Measurements from ENCODE around the gene XCL2.
"Not testable (repeated sequence)": the region's sequence is repeated elsewhere in the genome, so short reads cannot be mapped to it uniquely, and the experiment has no call there.

Gene XCL2

DNA sequence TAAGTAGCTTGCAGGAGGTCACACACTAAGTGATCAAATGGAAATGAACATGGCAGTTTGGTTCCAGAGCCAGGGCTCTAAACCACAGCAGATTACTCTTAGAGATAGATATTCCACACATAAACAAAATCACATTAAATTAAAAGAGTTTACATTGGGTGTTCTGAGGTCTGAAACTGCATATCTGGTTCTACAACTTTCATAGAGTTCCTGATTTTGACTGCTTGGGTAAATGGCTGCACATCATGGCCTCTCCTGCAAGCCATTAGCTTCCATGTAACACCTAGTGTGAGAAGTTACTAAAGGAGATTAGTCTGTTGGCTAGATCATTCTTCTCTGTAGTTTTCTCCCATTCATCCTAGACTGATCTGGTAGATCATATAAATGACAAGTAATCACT, 12.8 kb upstream of the XCL2 start:
- DNase-seq (ENCODE audit: low spot score) = no peak

DNA sequence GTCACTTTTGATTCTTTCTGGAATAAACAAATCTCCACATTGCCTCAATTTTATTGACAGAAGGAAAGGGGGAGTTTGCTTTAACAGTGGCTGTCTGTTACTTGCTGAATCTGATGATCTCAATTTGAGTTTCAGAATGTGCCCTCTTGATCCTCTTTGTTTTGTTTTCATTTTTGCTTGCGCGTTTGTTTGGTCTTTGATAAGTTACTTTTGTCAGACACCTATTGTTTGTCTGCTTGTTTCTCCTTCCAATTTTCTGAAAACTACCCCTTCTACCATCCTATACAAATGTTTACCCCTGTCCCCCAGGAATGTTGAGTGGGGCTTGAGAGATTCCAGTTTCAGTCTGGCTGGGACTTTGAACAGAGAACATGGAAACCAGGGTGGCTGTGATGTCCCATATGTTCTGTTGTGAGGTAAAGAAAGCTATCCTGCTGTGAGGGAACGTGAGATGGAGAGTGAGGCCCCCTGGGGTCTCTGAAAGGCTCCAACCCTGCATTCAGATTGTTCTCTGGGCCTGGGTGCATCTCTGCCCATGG, 11.8 kb upstream of the XCL2 start:
- no peak for DNase-seq (ENCODE audit: low spot score)

DNA sequence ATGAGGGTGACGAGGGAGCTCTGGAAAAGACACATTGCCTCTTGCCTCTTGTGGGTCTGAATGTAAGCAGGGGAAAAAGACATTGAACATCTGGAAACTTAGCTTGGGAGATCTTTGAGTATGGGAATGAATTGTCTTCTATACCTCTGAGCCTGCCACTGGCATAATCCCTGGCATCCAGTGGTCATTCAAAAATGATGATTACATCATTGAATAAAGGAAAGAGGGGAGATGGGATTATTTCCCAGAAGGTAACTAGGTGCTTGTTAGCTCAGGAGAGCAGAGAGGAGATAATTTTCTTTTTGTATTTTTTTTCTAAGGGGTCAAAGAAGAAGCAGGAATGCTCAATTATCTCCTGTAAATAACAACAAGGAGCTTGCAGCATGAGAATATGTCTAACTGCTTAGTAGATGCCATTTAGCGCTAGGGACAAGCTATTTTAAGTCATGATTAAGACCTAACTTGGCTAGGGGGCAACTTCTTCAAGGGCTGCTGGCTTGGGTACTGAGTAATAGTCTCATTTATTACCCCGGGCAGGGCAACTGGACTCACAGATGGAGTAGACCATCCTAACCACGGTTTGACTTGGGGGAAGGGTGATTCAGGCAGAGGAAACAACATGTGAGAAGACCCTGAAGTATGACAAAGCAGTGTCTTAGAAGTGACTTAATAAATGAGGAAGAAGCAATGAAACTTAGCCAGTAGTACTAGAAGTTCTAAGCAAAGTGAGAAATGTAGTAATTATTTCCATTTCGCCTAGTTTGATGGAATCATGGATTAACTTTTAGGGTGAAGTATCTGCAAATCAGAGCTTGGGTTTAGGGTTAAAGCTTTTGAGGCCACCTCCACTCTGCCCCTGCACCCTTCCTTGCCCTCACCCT, 11.0 kb upstream of the XCL2 start:
- DNase-seq (ENCODE audit: low spot score) = no peak

DNA sequence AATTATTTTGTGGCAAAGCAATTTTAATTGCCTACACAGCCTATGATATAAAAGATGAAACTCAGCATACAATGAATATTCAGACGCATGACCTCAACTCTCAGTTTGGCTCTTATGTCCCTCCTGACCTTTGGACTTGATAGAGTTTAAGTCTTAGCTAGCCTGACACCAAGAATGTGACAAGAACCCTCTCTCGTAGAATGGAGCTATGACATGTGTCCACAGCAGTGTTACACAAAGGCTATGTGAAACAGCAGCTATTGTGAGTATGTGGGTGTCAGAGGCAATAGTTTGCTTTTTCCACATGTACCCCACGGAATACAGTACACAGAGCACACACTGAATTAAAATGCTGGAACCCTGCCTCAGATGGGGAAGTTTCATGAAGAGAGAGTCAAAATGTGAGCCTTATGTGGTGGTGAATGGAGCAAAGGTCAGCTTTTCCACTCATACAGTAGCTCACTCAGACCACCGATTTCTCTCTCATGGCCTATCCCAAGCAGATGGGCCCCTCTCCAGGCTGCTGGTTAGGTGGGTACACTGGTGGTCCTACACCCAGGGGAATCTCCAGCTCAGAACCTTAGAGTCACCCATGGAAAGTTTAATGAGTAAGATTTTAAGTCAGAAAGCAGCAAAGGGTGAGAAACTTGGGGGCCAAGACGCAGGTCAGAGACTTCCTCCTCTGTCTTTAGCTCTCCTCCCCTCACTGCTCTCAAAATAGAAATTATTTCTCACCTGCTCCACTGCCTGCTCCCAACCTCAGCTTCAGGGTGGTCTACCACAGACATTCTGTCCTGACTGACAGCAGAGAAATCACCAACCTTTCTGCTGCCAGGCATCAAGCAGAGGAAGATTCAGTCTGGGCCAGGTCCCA, 10.1 kb upstream of the XCL2 start:
- DNase-seq (ENCODE audit: low spot score) = no peak

DNA sequence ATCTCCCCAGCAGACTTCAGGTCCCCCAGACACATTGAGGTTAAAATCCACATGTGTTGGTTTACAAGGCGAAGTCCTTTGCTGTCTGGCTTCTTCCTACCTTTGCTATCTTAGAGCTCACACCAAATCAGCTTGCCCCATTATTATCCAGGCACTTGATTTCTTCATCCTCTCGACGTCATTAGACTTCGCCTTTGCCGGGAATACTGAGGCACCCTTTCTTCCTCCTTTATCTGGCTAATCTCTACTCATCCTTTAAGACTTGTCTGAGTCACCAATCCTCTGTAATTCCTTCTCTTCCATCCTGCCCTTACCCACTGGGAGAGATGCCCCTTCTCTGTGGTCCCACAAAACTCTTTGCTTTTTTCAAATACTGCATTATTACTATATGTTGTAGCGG, 9.2 kb upstream of the XCL2 start:
- no peak for DNase-seq (ENCODE audit: low spot score)

DNA sequence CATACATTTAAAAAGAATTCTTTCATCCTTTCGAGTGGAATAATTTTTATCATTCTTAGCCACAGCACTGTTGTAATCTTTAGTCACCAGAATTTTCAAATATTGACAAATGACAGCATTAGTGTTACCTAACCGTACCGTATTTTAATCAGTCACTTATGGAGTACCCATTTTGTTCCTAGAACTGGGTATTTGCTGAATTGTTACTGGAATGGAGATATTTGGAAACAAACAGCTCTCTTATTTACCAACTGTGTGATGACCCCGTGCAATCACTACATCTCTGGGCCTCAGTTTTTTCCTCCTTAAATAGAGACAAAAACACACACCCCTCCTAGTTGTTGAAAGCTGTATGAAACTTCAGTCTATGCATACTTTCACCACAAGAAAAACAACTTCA, 7.9 kb upstream of the XCL2 start:
- DNase-seq (ENCODE audit: low spot score) = no peak

DNA sequence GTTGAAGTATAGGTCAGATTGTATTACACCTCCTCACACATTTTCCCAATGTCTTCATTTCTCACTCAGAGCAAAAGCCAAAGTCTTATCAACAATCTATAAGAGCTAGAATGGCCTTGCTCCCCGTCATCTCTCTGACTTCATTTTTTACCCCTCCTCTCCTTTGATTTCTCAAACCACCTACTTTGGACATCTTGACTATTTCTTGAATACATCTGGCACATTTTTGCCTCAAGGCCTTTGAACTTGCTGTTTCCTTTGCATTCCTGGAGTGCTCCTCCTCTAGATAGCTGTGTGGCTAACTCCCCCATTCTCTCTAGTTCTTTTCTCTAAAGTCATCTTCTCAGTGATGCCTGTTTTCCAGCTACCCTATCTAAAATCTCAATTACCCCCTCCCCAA, 7.2 kb upstream of the XCL2 start:
- no peak for DNase-seq (ENCODE audit: low spot score)

DNA sequence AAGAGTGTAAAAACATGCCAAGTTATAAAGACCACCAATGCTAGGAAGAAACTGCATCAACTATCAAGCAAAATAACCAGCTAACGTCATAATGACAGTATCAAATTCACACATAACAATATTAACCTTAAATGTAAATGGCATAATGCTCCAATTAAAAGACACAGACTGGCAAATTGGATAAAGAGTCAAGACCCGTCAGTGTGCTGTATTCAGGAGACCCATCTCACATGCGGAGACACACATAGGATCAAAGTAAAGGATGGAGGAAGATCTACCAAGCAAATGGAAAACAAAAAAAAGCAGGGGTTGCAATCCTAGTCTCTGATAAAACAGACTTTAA, 2.7 kb upstream of the XCL2 start:
- not testable (repeated sequence) for DNase-seq (ENCODE audit: low spot score)

DNA sequence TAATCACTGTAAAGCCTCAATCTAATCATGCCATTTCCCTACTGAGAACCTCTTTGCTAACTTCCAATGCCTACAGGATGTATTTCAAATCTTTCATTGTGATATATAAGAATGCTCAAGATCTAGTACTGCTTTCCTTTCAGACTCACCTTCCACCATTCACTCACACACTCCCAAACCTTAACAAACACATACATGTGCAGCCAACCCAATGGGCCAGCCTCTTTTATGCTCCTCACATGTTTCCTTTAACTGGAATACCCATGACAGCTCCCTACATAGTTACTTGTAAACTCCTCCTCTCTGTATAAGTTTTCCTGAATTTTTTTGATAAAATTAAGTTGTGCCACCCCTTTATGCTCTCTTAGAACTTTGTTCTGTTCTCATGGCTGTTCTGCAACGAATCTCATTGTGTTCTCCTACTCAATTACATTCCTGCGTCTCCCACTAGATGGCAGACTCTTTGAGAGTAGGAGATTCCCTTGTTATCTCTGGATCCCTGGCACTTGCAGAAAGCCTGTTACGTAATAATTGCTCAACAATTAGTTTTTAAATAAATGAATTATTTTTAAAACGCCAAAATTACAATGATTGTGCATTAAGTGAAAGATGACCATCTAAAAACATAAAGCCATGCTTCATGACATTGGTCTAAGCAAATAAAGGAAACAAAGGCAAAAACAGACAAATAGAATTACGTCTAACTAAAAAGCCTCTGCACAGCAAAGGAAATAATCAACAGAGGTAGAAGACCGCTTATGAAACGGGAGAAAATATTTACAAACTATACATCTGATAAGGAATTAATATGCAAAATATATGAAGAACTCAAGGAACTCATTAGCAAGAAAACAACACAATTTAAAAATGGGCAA, 2.1 kb upstream of the XCL2 start:
- not testable (repeated sequence) for DNase-seq (ENCODE audit: low spot score)

DNA sequence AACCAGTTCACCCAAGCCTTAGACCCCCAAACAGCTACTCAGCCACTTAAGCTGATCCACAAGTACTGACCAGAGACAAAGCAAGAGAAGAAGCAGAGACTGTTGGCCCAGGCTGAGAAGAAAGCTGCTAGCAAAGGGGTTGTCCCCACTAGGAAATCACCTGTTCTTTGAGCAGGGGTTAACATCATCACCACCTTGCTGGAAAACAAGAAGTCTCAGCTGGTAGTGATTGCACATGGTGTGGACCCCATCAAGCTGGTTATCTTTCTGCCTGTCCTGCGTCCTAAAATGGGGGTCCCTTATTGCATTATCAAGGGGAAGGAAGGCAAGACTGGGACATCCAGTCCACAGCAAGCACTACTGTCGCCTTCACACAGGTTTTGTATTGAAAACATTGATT, 819 bp downstream of the XCL2 start:
- not testable (repeated sequence) for DNase-seq (ENCODE audit: low spot score)

DNA sequence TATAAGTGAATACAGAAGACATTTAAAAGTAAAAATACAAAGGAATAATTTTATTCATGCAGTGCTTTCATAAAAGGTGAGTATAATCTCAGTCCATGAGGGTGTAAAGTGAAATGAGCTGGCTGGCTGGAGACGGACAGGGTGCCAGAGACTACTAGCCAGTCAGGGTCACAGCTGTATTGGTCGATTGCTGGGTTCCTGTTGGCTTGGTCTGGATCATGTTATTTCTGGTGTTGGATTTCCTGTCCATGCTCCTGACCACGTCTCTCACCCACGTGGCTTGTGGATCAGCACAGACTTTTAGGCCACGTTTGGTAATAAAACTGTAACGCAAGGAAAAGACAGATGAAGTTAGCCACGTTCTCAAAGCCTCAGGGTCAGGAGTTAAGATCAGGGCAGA, 3.0 kb downstream of the XCL2 start:
- not testable (repeated sequence) for DNase-seq (ENCODE audit: low spot score)

DNA sequence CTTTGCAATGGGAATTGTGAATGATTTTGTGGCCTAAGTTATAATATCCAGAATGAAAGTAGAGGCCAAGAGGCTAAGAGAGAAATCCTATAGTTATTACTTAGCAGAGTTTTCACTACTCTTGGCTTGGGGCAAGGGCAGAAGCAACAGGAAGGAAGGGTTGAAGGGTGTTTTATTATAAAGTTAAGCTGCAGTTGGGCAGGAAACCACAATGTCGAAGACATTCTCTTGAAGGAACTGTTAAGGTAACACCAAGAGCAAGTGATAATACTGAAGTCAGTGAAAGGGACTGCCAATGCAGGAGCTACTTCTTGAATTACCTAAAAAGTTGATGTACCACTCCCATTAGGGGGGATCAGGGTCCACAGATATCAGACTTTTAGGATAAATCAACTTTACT, 8.3 kb downstream of the XCL2 start:
- peak; percentile 58 for DNase-seq (ENCODE audit: low spot score)

DNA sequence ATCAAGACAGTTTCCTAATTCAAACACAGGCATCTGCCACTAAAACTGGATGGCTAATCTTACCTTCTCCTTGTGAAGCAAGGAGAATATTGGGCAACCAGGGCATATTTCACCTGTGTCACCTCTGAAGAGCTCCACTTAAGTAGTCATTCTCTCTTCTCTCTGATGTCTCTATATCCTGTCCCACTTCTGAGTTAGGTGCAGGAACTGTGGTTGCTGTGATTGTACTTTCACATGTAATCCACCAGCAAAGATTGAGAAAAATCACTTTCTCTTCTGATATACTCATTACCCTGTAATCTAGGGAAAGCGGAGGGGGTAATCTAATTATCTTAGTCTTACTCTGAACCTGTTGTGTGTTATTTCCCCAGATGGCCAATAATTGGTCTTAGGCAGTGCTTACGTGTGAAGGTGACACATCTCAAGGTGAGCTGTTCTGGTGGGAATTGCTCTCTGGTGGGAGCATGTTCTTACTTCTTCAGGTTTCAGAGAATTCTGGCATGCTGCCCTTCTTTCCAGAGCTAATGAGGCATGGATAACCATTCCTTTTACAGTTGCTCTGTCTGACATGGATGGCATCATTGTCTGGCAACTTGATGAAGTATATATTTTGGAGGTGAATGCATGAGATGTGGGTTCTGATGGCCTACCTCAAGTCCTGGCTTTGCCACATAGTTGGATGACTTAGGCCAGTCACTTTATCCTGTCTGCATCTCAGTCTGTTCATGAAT, 12.0 kb downstream of the XCL2 start:
- DNase-seq (ENCODE audit: low spot score) = peak; percentile 60

DNA sequence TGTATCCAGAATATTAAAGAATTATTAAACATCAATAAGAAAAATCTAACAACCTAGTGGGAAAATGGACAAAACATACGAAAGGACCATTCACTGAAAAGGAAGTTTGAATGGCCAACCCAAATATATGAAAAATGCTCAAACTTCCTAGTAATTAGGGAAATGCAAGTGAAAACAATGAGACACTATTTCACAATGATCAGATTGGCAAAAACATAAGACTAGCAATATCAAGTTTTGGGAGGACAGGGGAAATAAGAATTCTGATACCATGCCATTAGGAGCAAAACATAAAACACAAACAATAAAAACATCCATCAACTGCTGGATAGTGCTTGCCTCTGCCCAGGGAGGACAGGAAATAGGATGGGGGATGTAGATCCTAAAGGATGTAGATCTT, 14.3 kb downstream of the XCL2 start:
- DNase-seq (ENCODE audit: low spot score) = no peak

DNA sequence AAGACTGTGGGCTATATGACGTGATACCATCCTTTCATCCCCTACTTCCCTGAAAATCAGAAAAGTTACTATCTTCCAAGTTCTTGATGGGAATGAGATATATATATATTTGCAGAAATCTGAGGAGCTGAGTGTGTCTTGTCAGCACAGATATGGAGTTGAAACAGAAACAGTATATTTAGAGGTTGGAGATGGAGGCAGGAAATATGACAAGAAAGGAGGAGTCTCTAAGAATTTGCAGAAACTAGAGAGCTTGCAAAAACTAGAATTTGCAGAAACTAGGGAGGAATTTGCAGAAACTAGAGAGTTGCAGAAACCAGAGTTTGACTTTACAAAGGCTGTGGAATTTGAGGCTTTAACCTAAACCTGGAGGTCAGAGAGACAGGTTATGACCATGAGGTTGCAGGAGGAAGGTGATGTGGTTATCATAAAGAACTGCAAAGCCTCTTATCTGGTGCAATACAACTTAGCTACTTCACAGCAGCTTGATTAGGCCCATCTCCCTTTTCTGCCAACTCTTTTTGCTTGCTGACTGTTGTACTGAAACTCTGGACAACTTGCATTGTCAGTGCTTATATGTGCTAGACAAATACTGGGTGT, 22.3 kb downstream of the XCL2 start:
- DNase-seq (ENCODE audit: low spot score) = peak; percentile 18

DNA sequence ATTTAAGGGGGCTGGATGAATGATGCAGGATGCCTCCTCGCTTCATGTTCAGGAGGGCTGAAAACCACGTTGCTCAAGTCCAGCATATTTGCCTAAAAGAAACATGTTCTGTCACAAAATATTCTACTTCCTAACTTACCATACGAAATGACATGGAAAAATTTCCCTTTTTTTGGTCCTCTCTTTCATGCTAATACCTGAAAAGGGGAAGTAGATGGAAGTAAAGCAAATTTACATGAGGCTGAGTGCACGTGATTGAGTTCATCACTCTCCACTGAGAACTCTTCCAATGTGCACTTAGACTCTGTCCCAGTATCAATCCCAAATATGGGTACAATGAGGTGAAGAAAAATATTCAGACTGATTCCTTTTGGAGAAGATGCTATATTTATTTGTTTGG, 23.0 kb downstream of the XCL2 start:
- DNase-seq (ENCODE audit: low spot score) = no peak

DNA sequence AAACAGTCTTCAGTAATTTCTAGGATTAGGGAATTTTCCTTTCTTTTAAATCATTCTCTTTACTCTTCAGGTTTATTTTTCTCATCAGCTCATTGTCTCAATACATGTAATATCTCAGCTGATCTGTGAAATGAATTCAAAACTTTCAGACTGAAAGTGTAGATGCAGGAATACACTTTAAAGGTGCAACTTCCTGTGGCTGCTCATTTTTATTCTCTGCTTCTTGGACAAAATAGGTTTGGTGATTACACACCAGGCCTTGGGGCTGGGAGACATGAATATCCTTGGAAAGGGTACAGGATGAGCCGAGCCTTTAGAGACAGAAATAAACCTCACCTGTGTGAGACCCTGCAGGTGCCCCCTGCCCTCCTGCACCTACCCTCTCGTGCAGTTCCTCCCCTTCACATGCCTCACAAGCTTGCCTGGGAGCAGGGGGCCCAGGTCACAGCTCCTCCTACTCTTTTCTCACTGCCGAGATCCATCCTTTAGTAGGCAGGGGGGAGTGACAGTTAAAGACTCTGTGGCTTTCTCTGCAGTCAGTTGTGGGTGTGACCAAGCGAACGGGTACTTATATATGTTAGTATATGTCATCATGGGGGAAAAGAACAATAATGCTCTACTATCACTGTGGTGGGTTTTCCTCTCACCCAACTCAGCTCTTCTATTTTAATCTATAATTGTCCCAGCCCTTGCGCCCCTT, 23.6 kb downstream of the XCL2 start:
- peak; percentile 42 for DNase-seq (ENCODE audit: low spot score)

DNA sequence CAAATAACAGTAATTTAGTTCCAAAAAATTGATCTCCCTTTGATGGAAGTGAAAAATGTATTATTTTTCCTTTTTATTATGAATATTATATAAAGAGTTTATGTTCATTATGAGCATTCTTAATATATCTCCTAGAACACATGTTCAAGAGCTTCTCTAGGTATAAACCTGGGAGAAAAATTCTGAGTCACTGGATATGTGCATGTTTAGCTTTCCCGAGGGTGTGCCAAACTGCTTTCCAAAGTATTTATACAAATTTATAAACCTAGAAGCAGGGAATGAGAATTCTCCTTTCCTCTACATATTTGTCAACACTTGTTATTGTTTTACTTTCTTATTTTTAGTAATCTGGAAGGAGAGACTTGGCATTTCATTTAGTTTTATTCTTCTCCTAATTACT, 25.0 kb downstream of the XCL2 start:
- DNase-seq (ENCODE audit: low spot score) = no peak

DNA sequence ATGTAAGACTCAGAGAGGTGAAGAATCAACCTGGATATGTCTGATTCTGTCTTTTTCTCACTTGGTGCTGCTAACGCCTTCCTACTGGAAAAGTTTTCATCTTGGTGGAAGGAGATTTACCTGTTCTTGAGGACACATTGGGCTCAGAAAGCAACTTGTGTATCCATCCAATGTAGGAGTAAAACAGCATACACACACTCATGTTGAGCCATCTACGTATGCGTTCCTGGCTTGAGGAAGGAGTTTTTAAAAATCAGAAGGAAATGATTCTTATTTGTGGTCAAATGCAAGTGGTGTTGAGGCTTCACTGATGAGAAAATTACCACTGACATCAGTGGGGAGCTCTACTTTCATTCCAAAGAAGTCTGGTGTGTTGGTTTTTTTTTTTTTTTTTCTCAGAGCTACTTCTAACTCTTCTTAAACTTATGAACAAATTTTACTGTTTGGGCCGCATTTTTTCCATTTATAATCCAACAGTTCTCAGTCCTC, 25.6 kb downstream of the XCL2 start:
- no peak for DNase-seq (ENCODE audit: low spot score)

DNA sequence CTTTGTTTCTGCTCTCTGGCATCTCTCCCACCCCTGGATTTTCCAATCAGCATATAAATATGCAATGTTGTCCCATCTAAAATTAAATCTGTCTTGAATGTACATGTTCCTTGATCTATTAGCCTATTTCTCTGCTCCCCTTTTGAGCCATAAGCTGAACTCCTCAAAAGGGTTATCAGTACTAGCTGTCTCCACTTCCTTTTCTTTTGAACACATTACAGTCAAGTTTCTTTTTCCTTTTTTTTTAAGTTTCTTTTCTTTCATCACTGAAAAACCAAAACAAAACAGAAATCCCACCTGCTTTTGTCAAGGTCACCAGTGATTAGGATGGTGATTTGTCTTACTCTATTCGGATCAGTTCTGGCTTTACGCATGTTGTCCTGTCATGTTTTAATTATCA, 29.3 kb downstream of the XCL2 start:
- no peak for DNase-seq (ENCODE audit: low spot score)

Data from CD4-positive, alpha-beta T cell treated with Interleukin-6 at 100 ng/mL for 8 hours (primary cell).